Tongue (tissue), 2 donors: ENCODE data around the gene SOX6. TPM values are rescaled to one million over a fixed set of nuclear protein-coding genes. Genes with fewer than 3 reads are reported as not detected.
"Not testable (repeated sequence)": the region's sequence is repeated elsewhere in the genome, so short reads cannot be mapped to it uniquely, and the experiment has no call there.

ENCODE experiments used
- DNase-seq: peaks from one replicate; pipeline ENCODE4 v3.0.0-alpha.2; 2015
- total RNA-seq: library from RNA; depleted of rRNA; stranded (reverse); fragments of >200 nt; gene quantifications from one replicate; pipeline ENCODE4 v1.2.3, GENCODE V29; 2014

Gene SOX6
- total RNA-seq, 1 donor from 2014 or later, result 45.0 TPM

- peak; percentile 83 for DNase-seq
These were observed 207.9 kb downstream of the SOX6 start for GRCh38 chr11:16148301-16148931.

GRCh38 chr11:16146980-16147379, 209.4 kb downstream of the SOX6 start:
- DNase-seq, result not testable (repeated sequence)

- DNase-seq, result not testable (repeated sequence)
These were observed 214.7 kb downstream of the SOX6 start for GRCh38 chr11:16141614-16142013.

GRCh38 chr11:16141162-16141561, 215.2 kb downstream of the SOX6 start:
- not testable (repeated sequence) for DNase-seq

- no peak for DNase-seq
These were observed 219.5 kb downstream of the SOX6 start for GRCh38 chr11:16136792-16137390.

GRCh38 chr11:16133867-16134266, 222.5 kb downstream of the SOX6 start:
- DNase-seq, result no peak

- no peak for DNase-seq
These were observed 228.6 kb downstream of the SOX6 start for GRCh38 chr11:16127732-16128131.

- peak; percentile 37 for DNase-seq
These were observed 230.0 kb downstream of the SOX6 start for GRCh38 chr11:16126362-16126761.

GRCh38 chr11:16125796-16126195, 230.6 kb downstream of the SOX6 start:
- no peak for DNase-seq

- DNase-seq, result no peak
These were observed 232.0 kb downstream of the SOX6 start for GRCh38 chr11:16124390-16124789.

GRCh38 chr11:16121853-16122252, 234.5 kb downstream of the SOX6 start:
- no peak for DNase-seq

GRCh38 chr11:16120008-16120407, 236.3 kb downstream of the SOX6 start:
- DNase-seq, result no peak

GRCh38 chr11:16117989-16118756, 238.2 kb downstream of the SOX6 start:
- peak; percentile 88 for DNase-seq

GRCh38 chr11:16114978-16115871, 241.1 kb downstream of the SOX6 start:
- no peak for DNase-seq

- no peak for DNase-seq
These were observed 241.9 kb downstream of the SOX6 start for GRCh38 chr11:16114431-16114830.

GRCh38 chr11:16111690-16112089, 244.7 kb downstream of the SOX6 start:
- peak; percentile 41 for DNase-seq

GRCh38 chr11:16110886-16111285, 245.5 kb downstream of the SOX6 start:
- DNase-seq, result no peak

- DNase-seq, result no peak
These were observed 256.9 kb downstream of the SOX6 start for GRCh38 chr11:16099343-16099900.

GRCh38 chr11:16098526-16099205, 257.7 kb downstream of the SOX6 start:
- DNase-seq, result no peak

GRCh38 chr11:16097543-16097942, 258.8 kb downstream of the SOX6 start:
- DNase-seq, result peak; percentile 78

- DNase-seq, result no peak
These were observed 260.0 kb downstream of the SOX6 start for GRCh38 chr11:16096336-16096735.
